Stimulated activated memory B cell treated with anti-CD40 and anti-IgM and Interleukin-4, amounts not matched to agents 10 μg/mL and 1 μg/mL and 100 μg/mL, for 72 hours (primary cell): ENCODE data around the gene RSPO3.
"Not testable (repeated sequence)": the region's sequence is repeated elsewhere in the genome, so short reads cannot be mapped to it uniquely, and the experiment has no call there.

Source experiments
- ATAC-seq: fragments of 150-1000 bp; cut with Tn5 transposase; 2 replicates; pipeline ENCODE4 v1.10.0; 2021
- H3K27ac Mint-ChIP-seq: one replicate; pipeline ENCODE4 v1.8.0; 2022; ENCODE audit warnings: mild to moderate bottlenecking, mixed read lengths
- H3K27me3 Mint-ChIP-seq: one replicate; pipeline ENCODE4 v1.8.0; 2022; ENCODE audit warnings: mixed read lengths
- H3K36me3 Mint-ChIP-seq: one replicate; pipeline ENCODE4 v1.8.0; 2022; ENCODE audit warnings: mixed read lengths
- H3K4me1 Mint-ChIP-seq: one replicate; pipeline ENCODE4 v1.8.0; 2022; ENCODE audit warnings: mixed read lengths
- H3K4me3 Mint-ChIP-seq: one replicate; pipeline ENCODE4 v1.8.0; 2022; ENCODE audit warnings: mild to moderate bottlenecking, moderate library complexity, mixed read lengths
- H3K9me3 Mint-ChIP-seq: one replicate; pipeline ENCODE4 v1.8.0; 2022; ENCODE audit warnings: mixed read lengths

Gene RSPO3

DNA sequence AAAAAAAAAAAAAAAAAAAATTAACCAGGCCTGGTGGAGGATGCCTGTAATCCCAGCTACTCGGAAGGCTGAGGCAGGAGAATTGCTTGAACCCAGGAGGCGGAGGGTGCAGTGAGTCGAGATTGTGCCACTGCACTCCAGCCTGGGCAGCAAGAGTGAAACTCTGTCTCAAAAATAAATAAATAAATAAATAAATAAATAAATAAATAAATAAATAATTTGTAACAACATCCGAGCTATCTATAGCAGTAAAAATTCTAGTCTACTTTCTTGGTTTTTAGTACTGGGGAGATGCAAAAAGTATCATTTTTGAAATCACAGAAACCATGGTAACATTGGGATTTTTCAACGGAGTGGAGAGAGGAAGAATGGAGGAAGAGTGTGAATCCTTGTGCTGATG, 21.0 kb upstream of the RSPO3 start:
- not testable (repeated sequence) for H3K27ac Mint-ChIP-seq, H3K4me3 Mint-ChIP-seq, ATAC-seq, H3K4me1 Mint-ChIP-seq, H3K9me3 Mint-ChIP-seq, H3K27me3 Mint-ChIP-seq, H3K36me3 Mint-ChIP-seq

DNA sequence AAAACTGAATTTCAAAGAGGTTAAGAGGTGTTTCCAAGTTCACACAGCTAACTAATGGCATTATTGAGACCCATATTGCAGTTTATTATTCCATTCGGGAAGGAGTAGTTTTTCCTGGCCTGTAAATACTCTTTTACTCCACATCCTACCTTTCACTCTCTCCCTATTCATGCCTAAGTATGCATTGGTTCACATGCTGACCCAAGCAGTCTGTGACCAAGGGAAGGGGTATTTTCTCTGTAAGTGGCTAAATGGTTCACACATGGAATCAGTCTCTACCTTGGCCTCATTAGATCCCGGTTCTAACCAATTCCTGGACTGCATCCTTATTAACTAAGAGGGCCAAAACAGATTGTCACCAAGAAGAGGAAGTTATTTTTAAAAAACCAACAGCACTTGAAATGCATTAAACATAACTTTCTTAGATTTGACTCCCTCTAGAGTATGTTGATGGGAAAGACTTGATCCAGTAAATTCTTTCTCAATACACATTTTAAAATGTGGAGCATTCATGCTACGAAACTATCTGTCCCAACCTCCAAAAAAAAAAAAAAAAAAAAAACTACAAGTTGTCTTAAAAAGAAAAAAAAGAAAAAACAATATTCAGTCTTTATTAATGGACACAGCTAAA, 17.8 kb upstream of the RSPO3 start:
- no peak overlapping the region for H3K4me3 Mint-ChIP-seq
- H3K9me3 Mint-ChIP-seq = no peaks in the 10 kb centered on the region
- ATAC-seq = no peak
- H3K27ac Mint-ChIP-seq = no peak overlapping the region
- H3K27me3 Mint-ChIP-seq = no peaks in the 10 kb centered on the region
- no peaks in the 10 kb centered on the region for H3K36me3 Mint-ChIP-seq
- H3K4me1 Mint-ChIP-seq = no peaks in the 10 kb centered on the region

DNA sequence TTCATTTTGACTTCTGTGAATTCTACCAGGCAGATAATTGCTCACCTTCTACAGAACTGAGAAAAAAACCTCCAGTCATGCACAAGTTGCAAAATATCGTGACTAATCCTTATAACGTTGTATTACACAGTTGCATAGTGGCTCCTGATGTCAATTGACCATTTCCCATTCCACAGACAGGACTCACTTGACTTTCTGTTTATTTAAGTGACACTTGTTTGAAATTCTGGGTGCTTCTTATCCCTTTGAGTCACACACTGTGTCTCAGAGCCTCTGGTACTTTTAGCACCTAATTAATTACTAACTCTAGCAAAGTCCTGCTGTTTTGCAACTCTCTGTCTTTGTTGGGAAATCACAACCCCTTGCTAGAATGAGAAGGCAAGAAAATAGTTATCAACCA, 16.2 kb upstream of the RSPO3 start:
- Mint-ChIP-seq H3K9me3 (no peaks in the 10 kb centered on the region), H3K27ac (no peak overlapping the region), H3K4me1 (no peaks in the 10 kb centered on the region), H3K4me3 (no peak overlapping the region), H3K36me3 (no peaks in the 10 kb centered on the region), H3K27me3 (peaks cover 7% of the 10 kb centered on the region)
- no peak for ATAC-seq

DNA sequence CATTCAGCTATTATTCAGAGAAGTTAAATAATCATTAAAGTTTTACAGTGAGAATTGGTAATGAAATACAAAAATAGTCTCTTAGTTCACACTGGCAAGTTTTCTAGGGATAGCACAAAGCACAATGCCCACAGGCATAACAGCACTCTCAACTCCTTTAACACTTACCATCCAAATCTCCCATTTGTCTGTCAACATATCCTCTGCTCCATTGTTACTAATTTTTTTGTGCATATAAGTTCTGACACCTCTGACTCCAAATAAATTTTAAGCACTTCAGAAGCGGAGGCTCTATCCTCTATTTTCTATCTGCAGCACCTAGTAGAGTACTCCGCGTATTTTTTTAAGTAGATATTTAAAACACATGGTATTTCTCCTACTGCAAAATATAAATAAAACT, 15.6 kb upstream of the RSPO3 start:
- peaks cover 11% of the 10 kb centered on the region for H3K27me3 Mint-ChIP-seq
- H3K9me3 Mint-ChIP-seq = no peaks in the 10 kb centered on the region
- no peaks in the 10 kb centered on the region for H3K4me1 Mint-ChIP-seq
- H3K4me3 Mint-ChIP-seq = no peak overlapping the region
- H3K36me3 Mint-ChIP-seq = no peaks in the 10 kb centered on the region
- no peak for ATAC-seq
- no peak overlapping the region for H3K27ac Mint-ChIP-seq

DNA sequence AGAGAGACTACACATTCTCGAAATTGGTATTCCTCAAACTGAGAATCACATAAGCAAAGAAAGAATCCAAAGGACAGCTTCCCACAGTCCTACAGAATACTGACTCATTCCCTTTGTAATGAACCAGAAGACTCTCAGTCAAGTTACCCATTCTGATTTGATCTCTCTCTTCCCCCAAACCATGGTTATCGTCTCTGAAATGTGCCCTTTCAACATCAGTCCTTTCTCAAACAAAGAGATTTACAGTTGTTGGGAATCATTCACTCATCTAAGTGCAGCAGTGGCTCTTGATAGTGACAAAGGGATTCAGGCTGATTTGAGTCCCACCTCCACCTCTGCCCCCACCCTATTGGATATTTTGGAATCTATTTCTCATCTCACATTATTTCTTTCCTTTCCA, 15.0 kb upstream of the RSPO3 start:
- no peak overlapping the region for H3K4me3 Mint-ChIP-seq
- H3K27ac Mint-ChIP-seq = no peak overlapping the region
- no peak for ATAC-seq
- no peaks in the 10 kb centered on the region for H3K36me3 Mint-ChIP-seq
- peaks cover 11% of the 10 kb centered on the region for H3K27me3 Mint-ChIP-seq
- H3K4me1 Mint-ChIP-seq = no peaks in the 10 kb centered on the region
- no peaks in the 10 kb centered on the region for H3K9me3 Mint-ChIP-seq

DNA sequence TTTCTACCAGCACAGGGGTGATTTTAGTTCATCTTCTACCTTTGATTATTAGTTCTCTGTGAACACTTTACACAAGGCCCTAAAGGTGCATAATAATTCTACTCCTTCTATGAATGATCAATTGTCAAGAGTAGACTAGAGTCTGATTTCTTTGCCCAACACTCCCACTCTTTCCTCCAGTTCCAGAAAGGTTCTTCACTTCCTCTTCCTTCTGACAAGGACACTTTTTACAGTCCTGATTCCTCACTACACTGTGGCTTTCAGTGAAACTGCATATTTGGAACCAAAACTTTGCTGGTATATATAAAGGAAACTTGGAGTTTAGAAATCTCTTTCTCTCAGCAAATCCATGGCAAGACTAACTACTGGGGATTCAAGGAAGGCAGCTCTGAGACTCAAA, 10.6 kb upstream of the RSPO3 start:
- ATAC-seq = no peak
- Mint-ChIP-seq H3K27me3 (peaks cover 19% of the 10 kb centered on the region), H3K9me3 (no peaks in the 10 kb centered on the region), H3K36me3 (no peaks in the 10 kb centered on the region), H3K4me3 (no peak overlapping the region), H3K27ac (no peak overlapping the region), H3K4me1 (no peaks in the 10 kb centered on the region)

DNA sequence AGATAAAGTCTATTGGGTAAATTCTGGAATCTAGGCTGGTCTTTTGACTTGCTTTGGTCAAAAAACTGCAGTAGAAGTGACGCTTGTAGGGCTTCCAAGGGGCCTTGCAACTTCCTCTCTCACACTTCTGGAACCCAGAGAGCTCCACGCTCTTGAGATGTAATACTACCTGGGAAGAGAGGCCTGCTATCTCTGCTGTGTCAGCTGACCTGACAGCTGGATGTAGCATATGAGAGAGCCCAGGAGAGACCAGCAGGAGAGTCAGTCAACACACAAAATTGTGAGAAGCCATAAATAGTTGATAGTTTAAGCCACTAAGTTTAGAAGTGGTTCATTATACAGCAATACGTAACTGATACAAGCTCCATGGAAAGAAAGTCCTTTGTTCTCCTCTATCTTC, 7.8 kb upstream of the RSPO3 start:
- H3K4me3 Mint-ChIP-seq = no peak overlapping the region
- H3K27ac Mint-ChIP-seq = no peak overlapping the region
- H3K4me1 Mint-ChIP-seq = no peaks in the 10 kb centered on the region
- H3K36me3 Mint-ChIP-seq = no peaks in the 10 kb centered on the region
- no peak for ATAC-seq
- peaks cover 19% of the 10 kb centered on the region for H3K27me3 Mint-ChIP-seq
- H3K9me3 Mint-ChIP-seq = no peaks in the 10 kb centered on the region

DNA sequence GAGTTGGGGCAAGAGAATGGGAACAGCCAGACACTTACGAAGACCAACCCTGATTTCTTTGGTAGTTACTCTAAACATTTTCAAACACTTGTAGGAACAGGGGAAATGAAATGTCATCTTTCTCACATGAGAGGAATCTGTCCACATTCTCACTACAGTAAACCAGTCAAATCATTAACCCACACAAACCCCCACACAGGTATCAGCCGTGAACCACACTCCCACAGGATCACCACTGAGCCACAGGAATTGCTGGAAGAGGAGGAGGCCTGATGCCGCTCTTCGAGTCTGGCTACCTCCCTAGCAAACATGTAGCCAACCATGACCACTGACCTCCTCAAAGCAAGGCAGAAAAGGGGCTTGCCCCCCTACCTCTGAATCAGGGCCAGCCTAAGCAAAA, 6.9 kb upstream of the RSPO3 start:
- Mint-ChIP-seq H3K36me3 (no peaks in the 10 kb centered on the region), H3K4me3 (no peak overlapping the region), H3K9me3 (no peaks in the 10 kb centered on the region), H3K4me1 (no peaks in the 10 kb centered on the region), H3K27me3 (peaks cover 19% of the 10 kb centered on the region), H3K27ac (no peak overlapping the region)
- ATAC-seq = peak; percentile 18

DNA sequence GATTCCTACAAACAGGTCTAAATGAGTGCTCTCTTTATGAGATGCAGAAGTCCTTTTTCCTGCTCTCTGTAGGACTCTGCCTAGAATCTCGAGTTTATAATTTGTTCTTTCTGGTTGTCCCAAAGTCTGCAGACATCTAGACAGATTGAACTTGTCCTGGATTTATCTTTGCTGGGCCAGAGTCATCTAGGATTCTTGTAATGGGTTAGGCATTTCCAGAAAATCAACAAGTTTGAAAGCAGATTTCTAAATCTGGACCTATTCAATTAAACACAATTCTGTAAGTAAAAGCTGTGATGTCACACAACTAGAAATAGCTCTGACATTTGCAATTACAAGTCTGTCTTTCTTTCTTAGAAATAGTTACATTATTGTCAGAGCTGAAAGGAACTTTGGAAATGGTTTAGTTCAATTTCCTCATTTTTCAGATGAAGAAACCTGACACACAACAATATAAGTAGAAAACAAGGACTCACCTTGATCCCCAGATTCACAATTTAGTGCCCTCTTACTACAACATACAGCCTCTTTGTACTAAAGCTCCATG, 4.2 kb upstream of the RSPO3 start:
- Mint-ChIP-seq H3K27ac (no peak overlapping the region), H3K27me3 (peaks cover 25% of the 10 kb centered on the region), H3K9me3 (no peaks in the 10 kb centered on the region), H3K4me1 (peaks cover 18% of the 10 kb centered on the region), H3K36me3 (no peaks in the 10 kb centered on the region), H3K4me3 (no peak overlapping the region)
- ATAC-seq = no peak

DNA sequence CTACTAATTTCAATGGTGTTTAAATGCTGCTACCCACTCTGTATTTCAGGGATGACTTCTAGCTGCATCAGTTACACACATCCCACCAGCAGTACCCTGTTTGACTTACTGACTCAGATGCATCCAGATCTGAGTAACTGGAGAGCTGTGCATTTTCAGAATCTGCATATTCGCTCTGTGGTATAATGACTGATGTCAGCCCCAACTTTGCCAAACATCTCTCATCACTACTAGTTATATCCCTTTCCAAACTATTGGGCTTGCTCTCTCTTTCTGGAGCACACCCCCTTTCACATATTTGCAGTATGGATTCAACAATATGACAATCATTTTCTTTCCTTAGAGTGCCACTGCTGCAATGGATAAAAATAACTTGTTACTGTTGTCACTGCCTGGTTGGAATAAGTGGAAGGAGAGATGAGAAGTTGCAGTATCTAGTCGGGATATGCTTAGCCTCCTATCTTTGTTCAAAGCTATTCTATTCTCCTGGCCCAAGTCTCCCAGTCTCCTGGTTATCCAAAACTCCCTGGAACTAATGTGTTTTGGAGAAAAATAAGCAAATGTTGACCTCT, 3.3 kb upstream of the RSPO3 start:
- Mint-ChIP-seq H3K27me3 (peaks cover 33% of the 10 kb centered on the region), H3K27ac (no peak overlapping the region), H3K4me1 (peaks cover 23% of the 10 kb centered on the region), H3K36me3 (no peaks in the 10 kb centered on the region), H3K9me3 (no peaks in the 10 kb centered on the region), H3K4me3 (no peak overlapping the region)
- no peak for ATAC-seq

DNA sequence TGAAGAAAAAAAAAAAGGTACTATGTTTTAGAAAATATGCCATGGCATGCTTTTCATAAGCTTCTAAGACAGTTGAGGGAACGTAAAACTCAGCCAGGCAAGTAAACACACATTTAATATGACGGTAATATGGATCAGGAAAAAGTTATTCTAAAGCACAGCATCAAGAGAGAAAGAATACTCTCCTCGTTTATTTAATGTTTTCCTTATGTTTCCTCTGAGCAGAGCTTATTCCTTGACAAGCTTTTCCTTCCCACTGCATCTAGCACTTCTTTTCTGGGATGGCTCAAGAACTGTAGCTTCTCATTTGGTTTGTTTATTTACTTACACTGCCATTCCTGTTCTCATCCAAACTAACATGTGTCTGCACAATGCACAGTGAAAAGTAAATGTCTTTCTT, 2.7 kb upstream of the RSPO3 start:
- Mint-ChIP-seq H3K27ac (no peak overlapping the region), H3K27me3 (peaks cover 39% of the 10 kb centered on the region), H3K4me3 (no peak overlapping the region), H3K36me3 (no peaks in the 10 kb centered on the region), H3K4me1 (peaks cover 28% of the 10 kb centered on the region), H3K9me3 (no peaks in the 10 kb centered on the region)
- no peak for ATAC-seq

DNA sequence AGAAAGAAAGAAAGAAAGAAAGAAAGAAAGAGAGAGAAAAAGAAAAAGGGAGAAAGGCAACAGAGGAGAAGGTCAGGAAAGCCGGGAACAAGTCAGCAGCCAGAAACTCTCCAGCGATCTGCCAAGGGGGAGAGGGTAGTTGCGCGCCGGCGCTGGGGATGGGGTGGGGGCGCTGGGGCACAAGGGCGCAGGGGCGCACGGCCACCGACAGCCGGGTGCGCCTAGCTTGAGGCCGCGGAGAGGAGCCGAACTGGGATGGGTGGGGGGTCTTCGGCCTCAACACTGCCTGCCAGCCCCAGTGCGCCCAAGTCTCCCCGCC, 533 bp upstream of the RSPO3 start:
- peaks cover 56% of the 10 kb centered on the region for H3K27me3 Mint-ChIP-seq
- peaks cover 38% of the 10 kb centered on the region for H3K4me1 Mint-ChIP-seq
- no peaks in the 10 kb centered on the region for H3K9me3 Mint-ChIP-seq
- peak overlapping the region; percentile 70 for H3K4me3 Mint-ChIP-seq
- no peak for ATAC-seq
- H3K27ac Mint-ChIP-seq = no peak overlapping the region
- H3K36me3 Mint-ChIP-seq = no peaks in the 10 kb centered on the region

DNA sequence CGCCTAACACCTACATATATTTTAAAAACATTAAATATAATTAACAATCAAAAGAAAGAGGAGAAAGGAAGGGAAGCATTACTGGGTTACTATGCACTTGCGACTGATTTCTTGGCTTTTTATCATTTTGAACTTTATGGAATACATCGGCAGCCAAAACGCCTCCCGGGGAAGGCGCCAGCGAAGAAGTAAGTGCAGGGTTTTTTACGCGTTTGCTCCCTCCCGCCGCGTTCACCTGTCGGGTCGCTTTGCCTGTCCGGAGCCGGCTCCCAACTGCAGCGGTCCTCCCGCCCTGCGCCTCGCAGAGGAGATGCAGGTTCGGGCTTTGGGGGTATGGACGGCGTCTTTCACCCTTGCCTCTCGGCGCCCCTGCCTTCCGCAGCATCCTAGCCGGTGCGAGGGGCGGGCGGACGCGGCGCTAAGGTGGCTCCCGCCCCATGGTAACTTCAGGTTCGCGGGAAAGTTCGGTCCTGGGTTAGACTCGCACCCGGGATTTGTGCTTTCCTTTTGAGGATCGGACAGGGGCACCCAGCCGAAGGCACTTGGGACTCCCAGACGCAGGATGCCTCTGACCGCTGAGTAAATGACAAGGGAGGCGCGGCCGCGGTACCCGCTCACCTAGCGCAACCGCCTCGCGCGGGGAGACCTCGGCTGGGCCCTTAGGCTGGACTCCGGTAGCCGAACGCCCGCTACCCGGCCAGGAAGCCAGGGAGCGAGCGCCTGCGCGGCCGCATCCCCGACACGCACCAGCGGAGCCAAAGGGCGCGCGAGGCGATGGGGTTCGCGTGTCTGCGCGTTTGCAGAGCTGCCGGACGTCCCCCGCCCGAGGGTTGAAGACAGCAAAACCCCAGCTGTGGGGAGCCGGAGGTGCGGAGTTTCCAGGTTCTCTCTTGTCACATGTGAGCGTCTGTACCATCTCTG, 891 bp downstream of the RSPO3 start:
- Mint-ChIP-seq H3K36me3 (no peaks in the 10 kb centered on the region), H3K4me1 (peaks cover 38% of the 10 kb centered on the region), H3K27ac (no peak overlapping the region), H3K4me3 (peak overlapping the region; percentile 68), H3K9me3 (no peaks in the 10 kb centered on the region), H3K27me3 (peaks cover 63% of the 10 kb centered on the region)
- peak; percentile 52 for ATAC-seq

DNA sequence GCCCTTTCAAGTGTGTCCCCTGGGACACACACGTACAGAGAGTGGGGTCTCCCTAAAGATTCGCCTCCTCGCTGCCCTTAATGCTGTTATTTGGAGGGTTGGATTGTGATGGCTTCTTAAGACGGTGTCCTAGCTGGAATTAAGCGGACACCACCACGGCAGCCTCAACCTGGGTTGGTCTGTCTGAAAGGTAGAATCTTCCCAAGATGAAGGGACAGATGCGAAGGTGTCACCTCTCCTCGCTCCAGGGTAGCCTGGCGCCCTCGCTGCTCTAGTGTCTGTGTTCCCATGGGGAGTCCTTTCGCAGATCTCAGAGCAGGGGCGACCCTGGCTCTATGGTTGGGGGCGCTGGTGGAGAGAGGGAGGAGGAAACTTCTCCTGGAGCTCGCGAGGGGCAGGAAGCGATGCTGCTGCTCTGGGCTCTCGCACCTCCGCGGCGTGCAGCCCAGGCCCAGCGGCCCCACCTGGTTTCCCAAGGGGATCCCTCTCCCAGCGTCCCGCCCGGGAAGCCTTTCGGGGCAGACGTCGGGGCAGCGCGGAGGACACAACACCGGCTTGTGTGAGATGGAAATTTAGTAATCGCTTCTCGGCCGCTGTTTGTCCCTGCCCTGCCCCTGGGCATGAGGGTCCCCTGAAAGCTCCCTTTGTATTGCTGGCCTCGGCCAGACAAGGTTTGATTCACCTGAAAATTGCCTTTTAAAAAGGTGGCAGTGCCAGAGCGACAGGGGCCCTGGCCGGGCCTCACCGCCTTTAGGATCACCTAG, 1.7 kb downstream of the RSPO3 start:
- H3K27ac Mint-ChIP-seq = no peak overlapping the region
- H3K4me1 Mint-ChIP-seq = peaks cover 38% of the 10 kb centered on the region
- no peaks in the 10 kb centered on the region for H3K36me3 Mint-ChIP-seq
- peak overlapping the region; percentile 68 for H3K4me3 Mint-ChIP-seq
- no peaks in the 10 kb centered on the region for H3K9me3 Mint-ChIP-seq
- ATAC-seq = peak; percentile 2
- peaks cover 63% of the 10 kb centered on the region for H3K27me3 Mint-ChIP-seq
